Spleen (tissue), 7 donors: Measurements from ENCODE around the gene ABAT.

ENCODE experiments used
- CTCF ChIP-seq, 11 experiments: fragments of 200-600 bp in 7 of 11; fragments of 450-650 bp in 4 of 11; sonication (generic) in 4 of 11; IDR thresholded peaks in 8 of 11; conservative IDR thresholded peaks in 3 of 11; 1 replicate in 7 of 11; 2 replicates in 4 of 11; pipeline versions ENCODE4 v1.4.0 to v1.8.0; 2016 to 2021; ENCODE audit warnings: antibody characterized with exemption in 11 of 11, inconsistent platforms in 4 of 11, mild to moderate bottlenecking in 1 of 11
- POLR2A ChIP-seq, 3 donors: fragments of 450-650 bp; IDR thresholded peaks; one replicate each; pipeline ENCODE4 v1.5.1; 2017; ENCODE audit warnings: antibody characterized with exemption in 3 of 3, mild to moderate bottlenecking in 1 of 3
- donor health status: DM: no; HTN: no; CAD: no; lungs with moderate emphysema.
- donor health status: DM: no; HTN: no; CAD: no.
- donor health status: DM: no; HTN: no; CAD: no.

- no peak for TF ChIP-seq CTCF (IDR thresholded peaks at IDR 0.05 in 8 of 11, conservative IDR thresholded peaks at IDR 0.05 in 3 of 11)
- TF ChIP-seq POLR2A (IDR thresholded peaks at IDR 0.05), result no peak
Measured at GRCh38 chr16:8739989-8740704, 65.7 kb downstream of the ABAT start.
